GM23338 (cell line): ENCODE data around the gene RRAS2. TPM values are rescaled to one million over a fixed set of nuclear protein-coding genes. Genes with fewer than 3 reads are reported as not detected.

Experiments used
- ATAC-seq: fragments of 200-7000 bp; cut with Tn5 transposase; 3 replicates; pipeline ENCODE4 v1.9.1; 2020
- DNase-seq: peaks from one replicate; pipeline ENCODE4 v3.0.0-alpha.2; 2015; ENCODE audit warnings: low spot score
- H2AFZ ChIP-seq: fragments of 200-600 bp; sonication (generic); 2 replicates; pipeline ENCODE4 v1.8.0; 2016; ENCODE audit warnings: antibody characterized with exemption, mild to moderate bottlenecking, moderate library complexity
- H3F3A ChIP-seq: fragments of 200-600 bp; sonication (generic); replicated peaks from 2 replicates; pipeline ENCODE4 v1.8.0; 2017; ENCODE audit warnings: antibody characterized with exemption, mixed run types, low read depth
- H3K27ac ChIP-seq: fragments of 200-600 bp; sonication (generic); 2 replicates; pipeline ENCODE4 v1.6.1; 2016; ENCODE audit warnings: low read depth
- H3K27me3 ChIP-seq: fragments of 200-600 bp; sonication (generic); 2 replicates; pipeline ENCODE4 v1.8.0; 2016; ENCODE audit warnings: mild to moderate bottlenecking, mixed run types, moderate library complexity; ENCODE audit not compliant: insufficient read depth
- H3K36me3 ChIP-seq: fragments of 200-600 bp; sonication (generic); 2 replicates; pipeline ENCODE4 v1.8.0; 2016; ENCODE audit warnings: mild to moderate bottlenecking; ENCODE audit not compliant: insufficient read depth
- H3K4me1 ChIP-seq: fragments of 200-600 bp; sonication (generic); 2 replicates; pipeline ENCODE4 v1.8.0; 2016; ENCODE audit warnings: mild to moderate bottlenecking, moderate library complexity; ENCODE audit not compliant: insufficient read depth
- H3K4me2 ChIP-seq: fragments of 200-600 bp; sonication (generic); 2 replicates; pipeline ENCODE4 v1.7.1; 2017; ENCODE audit warnings: mixed run types
- H3K4me3 ChIP-seq: fragments of 200-600 bp; sonication (generic); 2 replicates; pipeline ENCODE4 v1.6.1; 2016; ENCODE audit warnings: mixed run types
- H3K79me2 ChIP-seq: fragments of 200-600 bp; sonication (generic); replicated peaks from 2 replicates; pipeline ENCODE4 v1.8.0; 2017; ENCODE audit warnings: mild to moderate bottlenecking; ENCODE audit not compliant: insufficient read depth
- H3K9me2 ChIP-seq: fragments of 200-600 bp; sonication (generic); 2 replicates; pipeline ENCODE4 v1.8.0; 2017; ENCODE audit not compliant: insufficient read depth
- H4K20me1 ChIP-seq: fragments of 200-600 bp; sonication (generic); replicated peaks from 2 replicates; pipeline ENCODE4 v1.8.0; 2017; ENCODE audit warnings: mild to moderate bottlenecking; ENCODE audit not compliant: insufficient read depth
- H3K27ac Mint-ChIP-seq: 2 replicates; pipeline ENCODE4 v1.8.0; 2020; ENCODE audit warnings: inconsistent platforms, mild to moderate bottlenecking, moderate library complexity, mixed read lengths
- H3K27me3 Mint-ChIP-seq: 3 replicates; pipeline ENCODE4 v1.8.0; 2022; ENCODE audit warnings: low read depth, mild to moderate bottlenecking, moderate library complexity, mixed read lengths, inconsistent platforms; ENCODE audit not compliant: insufficient read depth, poor library complexity
- H3K36me3 Mint-ChIP-seq: 3 replicates; pipeline ENCODE4 v1.8.0; 2021; ENCODE audit warnings: low read depth, mild to moderate bottlenecking, inconsistent platforms, moderate library complexity, mixed read lengths
- H3K4me1 Mint-ChIP-seq: 3 replicates; pipeline ENCODE4 v1.8.0; 2020; ENCODE audit warnings: mild to moderate bottlenecking, inconsistent platforms, mixed read lengths
- H3K4me3 Mint-ChIP-seq: 3 replicates; pipeline ENCODE4 v1.8.0; 2021; ENCODE audit warnings: moderate library complexity, mild to moderate bottlenecking, inconsistent platforms, mixed read lengths
- H3K9me3 Mint-ChIP-seq: 3 replicates; pipeline ENCODE4 v1.8.0; 2020; ENCODE audit warnings: moderate library complexity, mild to moderate bottlenecking, inconsistent platforms, mixed read lengths
- CREB1 ChIP-seq: fragments of 250-450 bp; sonication (Bioruptor Pico); IDR thresholded peaks from 2 replicates; pipeline ENCODE4 v1.5.0; 2020; ENCODE audit warnings: low read depth, mild to moderate bottlenecking, moderate library complexity
- EZH2 ChIP-seq: fragments of 200-600 bp; sonication (generic); IDR thresholded peaks from one replicate; pipeline ENCODE4 v1.8.0; 2017; ENCODE audit warnings: antibody characterized with exemption, mild to moderate bottlenecking, low read depth; ENCODE audit not compliant: unreplicated experiment
- EZH2phosphoT487 ChIP-seq: fragments of 200-600 bp; sonication (generic); IDR thresholded peaks from one replicate; pipeline ENCODE4 v1.8.1; 2018; ENCODE audit warnings: antibody characterized with exemption; ENCODE audit not compliant: unreplicated experiment
- STAT1 ChIP-seq: IDR thresholded peaks from one replicate; pipeline ENCODE4 v1.6.1; 2016; ENCODE audit warnings: antibody characterized with exemption; ENCODE audit not compliant: unreplicated experiment
- ZNF114 ChIP-seq: fragments of 250-450 bp; sonication (Bioruptor Pico); IDR thresholded peaks from 2 replicates; pipeline ENCODE4 v1.5.0; 2020; ENCODE audit warnings: mild to moderate bottlenecking, moderate library complexity
- ZNF462 ChIP-seq: fragments of 250-450 bp; sonication (Bioruptor Pico); IDR thresholded peaks from 2 replicates; pipeline ENCODE4 v1.5.0; 2020; ENCODE audit warnings: mild to moderate bottlenecking, moderate library complexity
- polyA plus RNA-seq: library from polyadenylated mRNA; unstranded; fragments of >200 nt; fragmentation: Nextera tagmentation; extraction: Ambion mirVana; gene quantifications from 2 replicates; pipeline ENCODE4 v1.2.1, GENCODE V29; 2016
- total RNA-seq: library from RNA; depleted of rRNA; stranded (reverse); fragments of >200 nt; shearing (Covaris generic); gene quantifications from 2 replicates; pipeline ENCODE4 v1.2.3, GENCODE V29; 2014

Gene RRAS2
- total and polyA plus RNA-seq, 2 experiments from 2014 or later: 196 to 293 TPM

DNA sequence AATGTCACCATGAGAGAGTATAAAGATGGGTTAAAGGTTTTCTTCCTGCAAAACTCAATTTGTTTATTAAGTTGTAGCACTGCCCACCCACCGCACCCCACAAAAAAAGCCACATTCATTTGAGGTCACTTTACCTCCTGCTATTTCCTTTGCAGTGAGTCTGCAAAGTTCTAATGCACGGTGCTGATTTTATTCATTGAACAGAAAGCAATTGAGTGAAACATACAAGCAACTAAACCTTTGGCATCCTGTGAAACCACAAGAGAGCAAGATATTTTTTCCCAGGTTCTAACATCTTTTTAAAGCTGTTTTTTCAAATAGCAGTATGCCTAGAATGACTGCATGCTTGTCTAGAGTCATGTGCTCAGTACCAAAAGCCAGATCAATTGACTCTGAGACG is 39.0 kb downstream of the RRAS2 start:
- peaks cover 78% of the 10 kb centered on the region for H3K4me1 Mint-ChIP-seq
- H2AFZ ChIP-seq: no peak overlapping the region
- H3K9me2 ChIP-seq: no peaks in the 10 kb centered on the region
- no peaks in the 10 kb centered on the region for H3K9me3 Mint-ChIP-seq
- ATAC-seq: no peak
- H3F3A ChIP-seq: no peaks in the 10 kb centered on the region
- no peaks in the 10 kb centered on the region; the same call in 1 of the 2 replicates for H3K36me3 ChIP-seq
- peak overlapping the region; percentile 41 for H3K27ac ChIP-seq
- H3K4me2 ChIP-seq: 0 out of 2 replicates have a peak overlapping the region, but pooled peaks have one; percentile 20
- H4K20me1 ChIP-seq: peaks cover 43% of the 10 kb centered on the region
- TF ChIP-seq STAT1 (no peak), ZNF462 (CRISPR knock-in tag) (no peak)
- H3K27me3 Mint-ChIP-seq: peaks cover 5% of the 10 kb centered on the region
- H3K4me3 ChIP-seq: no peak overlapping the region
- H3K27ac Mint-ChIP-seq: peak overlapping the region; percentile 80
- no peak overlapping the region for H3K4me3 Mint-ChIP-seq
- no peaks in the 10 kb centered on the region for H3K27me3 ChIP-seq
- DNase-seq: no peak
- peaks cover 100% of the 10 kb centered on the region for H3K79me2 ChIP-seq
- H3K36me3 Mint-ChIP-seq: peaks cover 17% of the 10 kb centered on the region; the same call in 2 of the 3 replicates
- peaks cover 72% of the 10 kb centered on the region for H3K4me1 ChIP-seq

GRCh38 chr11:14318581-14318981 is 40.4 kb downstream of the RRAS2 start:
- ATAC-seq (peak; percentile 83), DNase-seq (peak; percentile 58)
- peaks cover 71% of the 10 kb centered on the region for H3K4me1 ChIP-seq
- H3F3A ChIP-seq: no peaks in the 10 kb centered on the region
- H3K27ac ChIP-seq: peak overlapping the region; percentile 72; the same call in 1 of the 2 replicates
- Mint-ChIP-seq H3K4me1 (peaks cover 77% of the 10 kb centered on the region), H3K4me3 (no peak overlapping the region), H3K27me3 (peaks cover 5% of the 10 kb centered on the region), H3K27ac (peak overlapping the region; percentile 58), H3K9me3 (no peaks in the 10 kb centered on the region), H3K36me3 (peaks cover 17% of the 10 kb centered on the region; the same call in 2 of the 3 replicates)
- no peak overlapping the region for H3K4me3 ChIP-seq
- no peaks in the 10 kb centered on the region; the same call in 1 of the 2 replicates for H3K36me3 ChIP-seq
- no peak overlapping the region for H2AFZ ChIP-seq
- H3K79me2 ChIP-seq: peaks cover 100% of the 10 kb centered on the region
- H4K20me1 ChIP-seq: peaks cover 39% of the 10 kb centered on the region
- H3K9me2 ChIP-seq: no peaks in the 10 kb centered on the region
- H3K4me2 ChIP-seq: 0 out of 2 replicates have a peak overlapping the region, but pooled peaks have one; percentile 19
- H3K27me3 ChIP-seq: no peaks in the 10 kb centered on the region
- TF ChIP-seq ZNF462 (CRISPR knock-in tag): no peak
- no peak for TF ChIP-seq EZH2
- no peak for TF ChIP-seq STAT1
- no peak for TF ChIP-seq EZH2phosphoT487
- TF ChIP-seq ZNF114: no peak
- TF ChIP-seq CREB1: no peak
